ENCODE measurements around the gene GLIS1.

The GLIS1 gene

GRCh38 chr1:53530550-53530949 lies 208.4 kb downstream of the GLIS1 start:
- TF ChIP-seq, protein P1, sequence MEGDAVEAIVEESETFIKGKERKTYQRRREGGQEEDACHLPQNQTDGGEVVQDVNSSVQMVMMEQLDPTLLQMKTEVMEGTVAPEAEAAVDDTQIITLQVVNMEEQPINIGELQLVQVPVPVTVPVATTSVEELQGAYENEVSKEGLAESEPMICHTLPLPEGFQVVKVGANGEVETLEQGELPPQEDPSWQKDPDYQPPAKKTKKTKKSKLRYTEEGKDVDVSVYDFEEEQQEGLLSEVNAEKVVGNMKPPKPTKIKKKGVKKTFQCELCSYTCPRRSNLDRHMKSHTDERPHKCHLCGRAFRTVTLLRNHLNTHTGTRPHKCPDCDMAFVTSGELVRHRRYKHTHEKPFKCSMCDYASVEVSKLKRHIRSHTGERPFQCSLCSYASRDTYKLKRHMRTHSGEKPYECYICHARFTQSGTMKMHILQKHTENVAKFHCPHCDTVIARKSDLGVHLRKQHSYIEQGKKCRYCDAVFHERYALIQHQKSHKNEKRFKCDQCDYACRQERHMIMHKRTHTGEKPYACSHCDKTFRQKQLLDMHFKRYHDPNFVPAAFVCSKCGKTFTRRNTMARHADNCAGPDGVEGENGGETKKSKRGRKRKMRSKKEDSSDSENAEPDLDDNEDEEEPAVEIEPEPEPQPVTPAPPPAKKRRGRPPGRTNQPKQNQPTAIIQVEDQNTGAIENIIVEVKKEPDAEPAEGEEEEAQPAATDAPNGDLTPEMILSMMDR (conservative IDR thresholded peaks at IDR 0.05), result no peak
- TF ChIP-seq ZFX (IDR thresholded peaks at IDR 0.05), result no peak
- no peak overlapping the region for H3K27ac ChIP-seq

GRCh38 chr1:53529555-53529954 lies 209.4 kb downstream of the GLIS1 start:
- TF ChIP-seq, protein P1 (conservative IDR thresholded peaks at IDR 0.05), result no peak
- TF ChIP-seq ZFX (IDR thresholded peaks at IDR 0.05), result no peak
- H3K27ac ChIP-seq, result no peak overlapping the region

GRCh38 chr1:53527368-53527767 lies 211.6 kb downstream of the GLIS1 start:
- H3K27ac ChIP-seq, result no peak overlapping the region
- TF ChIP-seq, protein P1 (conservative IDR thresholded peaks at IDR 0.05), result no peak
- TF ChIP-seq ZFX (IDR thresholded peaks at IDR 0.05), result no peak

DNA sequence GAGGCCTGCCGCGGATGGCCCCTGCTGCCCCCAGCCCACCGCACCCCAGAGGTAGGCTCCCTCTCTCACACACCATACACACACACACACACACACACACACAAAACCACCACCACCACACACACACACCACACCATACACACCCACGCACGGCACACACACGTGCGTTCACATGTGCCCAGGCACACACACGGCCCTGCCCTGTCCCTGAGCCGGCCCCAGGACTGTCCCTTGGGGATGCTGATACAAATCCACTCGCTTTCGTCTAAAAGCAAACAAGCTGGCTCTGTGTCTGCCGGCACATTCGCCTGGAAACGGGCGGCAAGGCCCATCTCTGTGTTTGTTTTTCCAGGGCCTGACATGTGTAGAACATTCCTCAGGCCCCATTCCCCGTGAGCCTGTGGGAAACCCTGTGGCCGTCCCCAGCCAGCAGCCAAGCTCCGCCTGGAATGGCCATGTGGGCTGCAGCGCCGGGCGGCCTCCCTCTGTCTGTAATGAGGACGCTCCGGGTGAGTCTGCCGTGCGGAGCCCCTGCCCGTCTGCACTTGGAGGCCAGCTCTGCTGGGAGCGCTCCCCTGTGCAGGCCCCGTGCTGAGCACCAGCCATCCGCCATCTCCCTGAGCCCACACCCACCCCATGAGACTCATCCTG lies 212.4 kb downstream of the GLIS1 start:
- TF ChIP-seq, protein P1 (conservative IDR thresholded peaks at IDR 0.05), result no peak
- no peak for TF ChIP-seq ZFX (IDR thresholded peaks at IDR 0.05)
- no peak overlapping the region for H3K27ac ChIP-seq

GRCh38 chr1:53525595-53525994 lies 213.4 kb downstream of the GLIS1 start:
- no peak overlapping the region for H3K27ac ChIP-seq
- TF ChIP-seq, protein P1 (conservative IDR thresholded peaks at IDR 0.05), result no peak
- no peak for TF ChIP-seq ZFX (IDR thresholded peaks at IDR 0.05)

- TF ChIP-seq, protein P1 (conservative IDR thresholded peaks at IDR 0.05), result no peak
- no peak for TF ChIP-seq ZFX (IDR thresholded peaks at IDR 0.05)
- no peak overlapping the region for H3K27ac ChIP-seq
These were observed 214.3 kb downstream of the GLIS1 start for GRCh38 chr1:53524428-53525375.
